ENCODE measurements around the gene FOXC2. TPM values are rescaled to one million over a fixed set of nuclear protein-coding genes. Genes with fewer than 3 reads are reported as not detected.
A peak's percentile ranks its signal among the peaks of the same experiment; 100 is the strongest.

The FOXC2 gene
- total RNA-seq, 1 donor from 2014 or later: not detected

DNA sequence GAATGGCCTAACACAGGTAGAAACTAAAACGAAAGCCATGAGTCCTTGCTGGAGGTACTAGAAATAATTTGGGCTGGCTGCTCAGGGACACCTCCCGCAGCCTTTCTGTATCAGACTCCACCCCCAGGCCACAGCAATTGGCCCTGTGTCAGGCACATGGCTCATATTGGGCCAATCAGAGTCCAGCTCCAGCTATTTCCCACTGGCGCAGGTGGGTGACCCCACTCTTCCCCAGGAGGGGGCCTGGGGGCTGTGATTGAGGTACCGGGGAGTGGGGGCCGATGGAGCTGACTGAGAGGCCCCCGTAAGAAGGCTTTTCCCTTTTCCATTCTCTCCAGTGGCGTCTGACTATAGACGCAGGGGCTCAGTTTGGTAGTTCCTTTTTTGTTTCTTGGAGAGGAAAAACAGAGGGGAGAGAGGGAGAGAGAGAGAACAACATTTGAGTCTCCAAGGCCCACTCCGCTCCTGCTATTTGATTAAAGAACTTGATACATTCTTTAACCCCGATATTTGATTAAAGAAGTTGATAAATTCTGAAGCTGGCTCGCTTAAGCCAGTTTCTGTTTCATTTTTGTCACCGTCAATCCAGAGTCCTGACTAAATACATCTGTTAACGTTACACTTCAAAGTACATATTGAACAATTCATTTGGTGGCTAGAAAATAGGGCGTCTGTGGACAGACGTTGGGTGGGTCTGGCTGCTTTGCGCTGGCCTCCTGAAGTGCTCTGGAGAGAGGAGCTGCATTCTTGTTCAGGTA lies 38.0 kb downstream of the FOXC2 start:
- Mint-ChIP-seq H3K4me3 (peak overlapping the region; percentile 63), H3K36me3 (ENCODE audit: low read depth) (no peaks in the 10 kb centered on the region), H3K9me3 (peaks cover 7% of the 10 kb centered on the region), H3K27ac (peak overlapping the region; percentile 2), H3K4me1 (peaks cover 6% of the 10 kb centered on the region), H3K27me3 (peaks cover 11% of the 10 kb centered on the region)
- intact Hi-C loops (cut with micrococcal nuclease): no loop called here
- DNase-seq: peak; percentile 84

GRCh38 chr16:86605950-86606349 lies 39.3 kb downstream of the FOXC2 start:
- H3K36me3 Mint-ChIP-seq (ENCODE audit: low read depth): no peaks in the 10 kb centered on the region
- H3K4me1 Mint-ChIP-seq: peaks cover 6% of the 10 kb centered on the region
- intact Hi-C loops (cut with micrococcal nuclease): no loop called here
- H3K4me3 Mint-ChIP-seq: no peak overlapping the region
- H3K27ac Mint-ChIP-seq: no peak overlapping the region
- peaks cover 5% of the 10 kb centered on the region for H3K27me3 Mint-ChIP-seq
- peaks cover 7% of the 10 kb centered on the region for H3K9me3 Mint-ChIP-seq
- DNase-seq: no peak

DNA sequence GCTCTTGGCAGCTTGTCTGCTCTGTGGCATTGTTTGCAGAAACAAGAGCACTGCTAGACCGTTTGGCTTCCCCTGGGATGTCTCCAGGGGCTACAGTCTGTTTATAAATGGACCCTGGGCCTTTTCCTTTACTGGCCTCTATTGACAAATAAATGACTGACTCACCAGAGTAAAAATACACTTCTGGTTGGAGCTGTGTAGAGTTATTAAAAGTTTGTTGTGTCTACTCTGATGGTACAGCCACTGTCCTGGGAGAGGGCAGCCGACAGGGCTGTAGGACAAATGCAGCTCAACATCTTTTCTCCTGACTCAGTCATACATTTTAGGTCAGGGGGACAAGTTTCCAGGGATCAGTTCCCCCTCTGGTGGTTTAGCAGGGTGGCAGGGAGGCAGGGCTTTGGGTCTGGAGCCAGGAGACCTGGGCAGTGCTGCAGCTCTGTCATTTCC lies 41.7 kb downstream of the FOXC2 start:
- no peaks in the 10 kb centered on the region for H3K36me3 Mint-ChIP-seq (ENCODE audit: low read depth)
- peaks cover 2% of the 10 kb centered on the region for H3K27me3 Mint-ChIP-seq
- DNase-seq: no peak
- peaks cover 7% of the 10 kb centered on the region for H3K9me3 Mint-ChIP-seq
- no peak overlapping the region for H3K4me3 Mint-ChIP-seq
- intact Hi-C loops (cut with micrococcal nuclease): no loop called here
- no peak overlapping the region for H3K27ac Mint-ChIP-seq
- H3K4me1 Mint-ChIP-seq: peaks cover 6% of the 10 kb centered on the region

DNA sequence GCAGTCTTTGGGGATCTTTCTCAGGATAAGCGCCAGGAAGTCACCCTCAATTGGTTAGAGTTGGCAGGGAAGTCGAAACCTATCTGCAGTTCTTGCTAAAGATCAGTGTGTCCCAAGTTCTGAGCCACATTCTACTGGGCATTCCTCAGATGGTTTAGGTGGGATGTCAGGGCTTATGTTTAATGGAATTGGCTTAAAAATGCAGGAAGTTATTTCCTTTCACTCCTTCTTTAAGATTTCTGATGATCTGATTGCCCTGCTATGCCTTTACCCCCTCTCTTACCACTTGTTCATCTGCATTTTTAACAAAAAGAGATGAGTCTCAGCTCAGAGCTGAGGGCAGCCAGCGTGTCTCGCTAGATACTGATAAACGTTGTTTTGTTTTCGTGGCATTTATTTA lies 42.5 kb downstream of the FOXC2 start:
- H3K9me3 Mint-ChIP-seq: peaks cover 7% of the 10 kb centered on the region
- H3K36me3 Mint-ChIP-seq (ENCODE audit: low read depth): no peaks in the 10 kb centered on the region
- H3K27me3 Mint-ChIP-seq: peaks cover 5% of the 10 kb centered on the region
- H3K4me1 Mint-ChIP-seq: peaks cover 5% of the 10 kb centered on the region
- intact Hi-C loops (cut with micrococcal nuclease): no loop called here
- no peak overlapping the region for H3K27ac Mint-ChIP-seq
- no peak overlapping the region for H3K4me3 Mint-ChIP-seq
- no peak for DNase-seq

DNA sequence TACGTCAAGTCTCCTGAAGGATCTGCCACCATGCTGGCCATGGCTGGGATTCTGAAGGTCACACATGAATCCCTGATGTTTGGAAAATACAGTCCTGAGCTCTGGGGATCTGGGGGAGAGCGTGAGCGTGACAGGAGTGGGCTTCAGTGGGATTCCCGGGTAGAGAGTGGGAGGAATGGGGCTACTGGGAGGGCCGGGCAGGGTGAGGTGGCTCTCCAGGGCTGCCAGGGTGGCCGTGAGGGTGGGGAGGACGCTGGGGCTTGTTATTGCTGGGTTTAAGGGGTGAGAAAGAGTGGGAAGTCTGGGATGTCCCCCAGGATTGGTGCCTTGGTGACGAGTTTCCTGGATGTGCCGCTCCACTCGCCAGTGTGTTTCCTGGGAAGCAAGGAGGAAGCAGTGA lies 43.0 kb downstream of the FOXC2 start:
- H3K27me3 Mint-ChIP-seq: peaks cover 5% of the 10 kb centered on the region
- intact Hi-C loops (cut with micrococcal nuclease): no loop called here
- H3K27ac Mint-ChIP-seq: no peak overlapping the region
- peaks cover 4% of the 10 kb centered on the region for H3K9me3 Mint-ChIP-seq
- no peak for DNase-seq
- no peak overlapping the region for H3K4me3 Mint-ChIP-seq
- peaks cover 2% of the 10 kb centered on the region for H3K4me1 Mint-ChIP-seq
- H3K36me3 Mint-ChIP-seq (ENCODE audit: low read depth): no peaks in the 10 kb centered on the region

GRCh38 chr16:86610779-86611524 lies 44.3 kb downstream of the FOXC2 start:
- Mint-ChIP-seq H3K4me1 (no peaks in the 10 kb centered on the region), H3K9me3 (peaks cover 4% of the 10 kb centered on the region), H3K27ac (no peak overlapping the region), H3K36me3 (ENCODE audit: low read depth) (no peaks in the 10 kb centered on the region), H3K4me3 (no peak overlapping the region), H3K27me3 (peaks cover 7% of the 10 kb centered on the region)
- DNase-seq: no peak
- intact Hi-C loops (cut with micrococcal nuclease): no loop called here

DNA sequence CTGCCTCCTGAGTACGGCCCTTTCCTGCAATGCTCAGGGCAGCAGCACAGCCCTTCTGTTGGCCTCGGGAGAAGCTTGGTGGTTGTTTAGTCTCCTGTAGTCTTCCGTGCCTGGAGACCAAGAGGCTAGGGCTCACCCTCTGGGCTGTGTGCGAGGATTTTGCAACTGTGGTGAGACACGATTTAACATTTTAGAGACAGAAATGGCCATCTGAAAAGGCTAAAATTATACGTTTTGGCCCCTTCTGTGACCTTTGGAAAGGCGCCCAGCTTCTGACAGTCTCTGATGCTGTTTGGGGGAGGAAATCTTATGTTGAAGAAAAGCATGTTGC lies 44.9 kb downstream of the FOXC2 start:
- H3K27ac Mint-ChIP-seq: no peak overlapping the region

GRCh38 chr16:86611941-86612340 lies 45.3 kb downstream of the FOXC2 start:
- intact Hi-C loops (cut with micrococcal nuclease): no loop called here
- H3K9me3 Mint-ChIP-seq: no peaks in the 10 kb centered on the region
- no peak overlapping the region for H3K27ac Mint-ChIP-seq
- peaks cover 7% of the 10 kb centered on the region for H3K27me3 Mint-ChIP-seq
- H3K4me1 Mint-ChIP-seq: no peaks in the 10 kb centered on the region
- no peak overlapping the region for H3K4me3 Mint-ChIP-seq
- H3K36me3 Mint-ChIP-seq (ENCODE audit: low read depth): no peaks in the 10 kb centered on the region
- no peak for DNase-seq

More for the DNA sequence above, 44.9 kb downstream of the FOXC2 start:
- Mint-ChIP-seq H3K36me3 (ENCODE audit: low read depth) (no peaks in the 10 kb centered on the region), H3K9me3 (peaks cover 4% of the 10 kb centered on the region), H3K4me3 (no peak overlapping the region), H3K27me3 (peaks cover 7% of the 10 kb centered on the region), H3K4me1 (no peaks in the 10 kb centered on the region)
- DNase-seq: no peak
- intact Hi-C loops (cut with micrococcal nuclease): no loop called here

DNA sequence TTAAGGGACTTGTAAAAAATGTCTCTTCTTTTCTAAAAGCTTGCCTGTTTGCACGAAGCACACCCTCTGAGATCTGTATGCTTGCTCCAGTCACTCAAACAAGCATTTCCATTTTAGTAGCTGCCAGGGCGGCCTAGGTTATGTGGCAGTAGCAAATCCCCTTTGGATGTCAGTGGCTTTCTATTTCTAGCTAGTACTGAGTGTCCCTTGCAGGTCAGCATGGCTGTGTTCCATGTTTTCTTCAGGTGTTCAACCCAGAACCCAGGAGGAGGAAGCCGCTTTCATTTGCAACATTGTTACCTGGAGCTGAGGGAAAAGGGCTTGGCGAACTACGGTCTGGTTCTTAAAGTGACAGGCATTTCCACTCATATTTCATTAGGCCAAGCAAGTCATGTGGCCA lies 48.1 kb downstream of the FOXC2 start:
- Mint-ChIP-seq H3K27ac (no peak overlapping the region), H3K36me3 (ENCODE audit: low read depth) (no peaks in the 10 kb centered on the region), H3K9me3 (no peaks in the 10 kb centered on the region), H3K27me3 (peaks cover 7% of the 10 kb centered on the region), H3K4me3 (no peak overlapping the region), H3K4me1 (no peaks in the 10 kb centered on the region)
- intact Hi-C loops (cut with micrococcal nuclease): no loop called here
- DNase-seq: no peak

GRCh38 chr16:86616906-86617305 lies 50.3 kb downstream of the FOXC2 start:
- Mint-ChIP-seq H3K9me3 (no peaks in the 10 kb centered on the region), H3K27me3 (peaks cover 7% of the 10 kb centered on the region), H3K4me1 (no peaks in the 10 kb centered on the region), H3K4me3 (no peak overlapping the region), H3K36me3 (ENCODE audit: low read depth) (no peaks in the 10 kb centered on the region), H3K27ac (no peak overlapping the region)
- intact Hi-C loops (cut with micrococcal nuclease): no loop called here
- no peak for DNase-seq

GRCh38 chr16:86618431-86619238 lies 52.0 kb downstream of the FOXC2 start:
- Mint-ChIP-seq H3K27ac (no peak overlapping the region), H3K36me3 (ENCODE audit: low read depth) (no peaks in the 10 kb centered on the region), H3K27me3 (peaks cover 5% of the 10 kb centered on the region), H3K4me1 (no peaks in the 10 kb centered on the region), H3K4me3 (no peak overlapping the region), H3K9me3 (no peaks in the 10 kb centered on the region)
- intact Hi-C loops (cut with micrococcal nuclease): no loop called here
- no peak for DNase-seq

Measured in activated CD4-positive, alpha-beta T cell treated with anti-CD3 and anti-CD28 coated beads, Interleukin-2, amount 10 ng/mL, durations not matched to agents 24 days and 14 days (primary cell).